ENCODE data around the gene CYP26B1. TPM values are rescaled to one million over a fixed set of nuclear protein-coding genes. Genes with fewer than 3 reads are reported as not detected.

Gene CYP26B1
- total RNA-seq, 1 donor from 2014 or later, result 1.2 TPM

DNA sequence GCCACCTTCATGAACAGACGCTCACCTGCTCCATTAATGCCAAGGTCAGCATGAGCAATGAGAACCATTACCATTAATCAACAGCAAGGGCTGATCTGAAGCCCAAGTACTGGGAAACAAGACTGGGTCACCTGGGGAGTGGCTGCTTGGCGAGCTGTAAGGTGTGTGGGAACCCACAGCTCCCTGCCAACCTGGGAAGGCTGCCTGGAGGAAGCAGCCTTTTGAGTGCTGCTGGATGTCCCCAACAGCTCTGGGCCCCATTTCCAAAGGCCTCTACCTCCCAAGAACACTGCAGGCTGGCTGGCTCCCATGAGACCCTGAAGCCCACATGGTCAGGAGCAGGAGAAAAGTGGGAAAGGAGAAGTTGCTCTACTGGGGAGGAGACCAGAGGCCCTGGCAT is 62.1 kb downstream of the CYP26B1 start:
- Mint-ChIP-seq H3K4me1 (ENCODE audit: unreplicated experiment) (no peaks in the 10 kb centered on the region), H3K9me3 (ENCODE audit: unreplicated experiment) (no peaks in the 10 kb centered on the region), H3K36me3 (ENCODE audit: low read depth, unreplicated experiment) (peaks cover 3% of the 10 kb centered on the region), H3K4me3 (ENCODE audit: unreplicated experiment) (no peak overlapping the region), H3K27ac (ENCODE audit: unreplicated experiment) (no peak overlapping the region), H3K27me3 (ENCODE audit: unreplicated experiment) (peaks cover 10% of the 10 kb centered on the region)
- no peak for DNase-seq (ENCODE audit: low spot score)
- TF ChIP-seq, protein P1, sequence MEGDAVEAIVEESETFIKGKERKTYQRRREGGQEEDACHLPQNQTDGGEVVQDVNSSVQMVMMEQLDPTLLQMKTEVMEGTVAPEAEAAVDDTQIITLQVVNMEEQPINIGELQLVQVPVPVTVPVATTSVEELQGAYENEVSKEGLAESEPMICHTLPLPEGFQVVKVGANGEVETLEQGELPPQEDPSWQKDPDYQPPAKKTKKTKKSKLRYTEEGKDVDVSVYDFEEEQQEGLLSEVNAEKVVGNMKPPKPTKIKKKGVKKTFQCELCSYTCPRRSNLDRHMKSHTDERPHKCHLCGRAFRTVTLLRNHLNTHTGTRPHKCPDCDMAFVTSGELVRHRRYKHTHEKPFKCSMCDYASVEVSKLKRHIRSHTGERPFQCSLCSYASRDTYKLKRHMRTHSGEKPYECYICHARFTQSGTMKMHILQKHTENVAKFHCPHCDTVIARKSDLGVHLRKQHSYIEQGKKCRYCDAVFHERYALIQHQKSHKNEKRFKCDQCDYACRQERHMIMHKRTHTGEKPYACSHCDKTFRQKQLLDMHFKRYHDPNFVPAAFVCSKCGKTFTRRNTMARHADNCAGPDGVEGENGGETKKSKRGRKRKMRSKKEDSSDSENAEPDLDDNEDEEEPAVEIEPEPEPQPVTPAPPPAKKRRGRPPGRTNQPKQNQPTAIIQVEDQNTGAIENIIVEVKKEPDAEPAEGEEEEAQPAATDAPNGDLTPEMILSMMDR (IDR thresholded peaks at IDR 0.05; ENCODE audit: unreplicated experiment), result no peak

GRCh38 chr2:72085036-72085435 is 62.6 kb downstream of the CYP26B1 start:
- no peaks in the 10 kb centered on the region for H3K9me3 Mint-ChIP-seq (ENCODE audit: unreplicated experiment)
- H3K27ac Mint-ChIP-seq (ENCODE audit: unreplicated experiment), result no peak overlapping the region
- DNase-seq (ENCODE audit: low spot score), result no peak
- H3K36me3 Mint-ChIP-seq (ENCODE audit: low read depth, unreplicated experiment), result peaks cover 3% of the 10 kb centered on the region
- H3K4me3 Mint-ChIP-seq (ENCODE audit: unreplicated experiment), result no peak overlapping the region
- TF ChIP-seq, protein P1 (IDR thresholded peaks at IDR 0.05; ENCODE audit: unreplicated experiment), result no peak
- no peaks in the 10 kb centered on the region for H3K4me1 Mint-ChIP-seq (ENCODE audit: unreplicated experiment)
- H3K27me3 Mint-ChIP-seq (ENCODE audit: unreplicated experiment), result peaks cover 10% of the 10 kb centered on the region

- peaks cover 9% of the 10 kb centered on the region for H3K27me3 Mint-ChIP-seq (ENCODE audit: unreplicated experiment)
- TF ChIP-seq, protein P1 (IDR thresholded peaks at IDR 0.05; ENCODE audit: unreplicated experiment), result no peak
- H3K4me1 Mint-ChIP-seq (ENCODE audit: unreplicated experiment), result no peaks in the 10 kb centered on the region
- no peak for DNase-seq (ENCODE audit: low spot score)
- no peak overlapping the region for H3K27ac Mint-ChIP-seq (ENCODE audit: unreplicated experiment)
- H3K9me3 Mint-ChIP-seq (ENCODE audit: unreplicated experiment), result no peaks in the 10 kb centered on the region
- peaks cover 3% of the 10 kb centered on the region for H3K36me3 Mint-ChIP-seq (ENCODE audit: low read depth, unreplicated experiment)
- no peak overlapping the region for H3K4me3 Mint-ChIP-seq (ENCODE audit: unreplicated experiment)
Observed at GRCh38 chr2:72084584-72084976, 63.1 kb downstream of the CYP26B1 start.

DNA sequence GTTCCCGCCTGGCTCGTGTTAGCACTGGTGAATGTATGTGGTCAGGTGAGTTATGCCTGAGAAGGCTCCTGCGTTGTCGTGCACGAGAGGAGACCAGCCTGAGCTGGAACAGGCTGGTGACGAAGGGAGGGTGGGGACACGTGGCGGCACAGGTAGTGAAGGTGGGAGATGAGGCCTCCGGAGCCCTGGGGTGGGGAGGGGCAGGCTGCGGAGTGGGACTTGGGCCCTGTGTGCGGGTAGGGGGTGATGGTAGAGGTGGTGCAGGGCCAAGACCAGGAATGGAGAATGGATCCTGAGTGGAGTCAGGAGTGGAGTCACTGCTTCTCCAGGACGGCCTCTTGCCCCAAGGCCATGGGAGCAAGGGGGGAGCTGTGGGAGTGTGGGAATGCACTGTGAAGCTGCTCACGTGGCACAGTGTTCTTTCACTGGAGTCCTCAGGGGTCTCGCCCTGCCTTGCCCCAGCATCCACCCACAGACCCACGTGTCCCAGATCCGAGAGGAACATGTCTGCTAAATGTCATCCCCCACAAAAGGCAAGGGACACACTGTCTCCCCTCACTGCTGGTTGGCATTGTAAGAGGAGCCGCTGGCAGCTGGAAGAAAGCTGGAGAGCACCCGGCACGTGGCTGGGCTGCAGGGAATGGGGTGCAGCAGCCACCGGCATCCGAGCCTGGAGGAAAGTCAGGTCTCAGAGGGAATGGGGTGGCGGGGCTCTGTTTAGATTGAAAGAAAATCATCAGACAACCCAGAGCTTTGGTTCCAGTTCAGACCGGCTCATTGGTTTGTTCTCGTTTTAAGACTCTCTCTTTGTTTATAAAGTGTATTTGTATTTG is 63.7 kb downstream of the CYP26B1 start:
- H3K27ac Mint-ChIP-seq (ENCODE audit: unreplicated experiment), result no peak overlapping the region
- no peaks in the 10 kb centered on the region for H3K4me1 Mint-ChIP-seq (ENCODE audit: unreplicated experiment)
- peaks cover 9% of the 10 kb centered on the region for H3K27me3 Mint-ChIP-seq (ENCODE audit: unreplicated experiment)
- no peaks in the 10 kb centered on the region for H3K9me3 Mint-ChIP-seq (ENCODE audit: unreplicated experiment)
- no peak for DNase-seq (ENCODE audit: low spot score)
- TF ChIP-seq, protein P1 (IDR thresholded peaks at IDR 0.05; ENCODE audit: unreplicated experiment), result no peak
- peaks cover 3% of the 10 kb centered on the region for H3K36me3 Mint-ChIP-seq (ENCODE audit: low read depth, unreplicated experiment)
- no peak overlapping the region for H3K4me3 Mint-ChIP-seq (ENCODE audit: unreplicated experiment)

DNA sequence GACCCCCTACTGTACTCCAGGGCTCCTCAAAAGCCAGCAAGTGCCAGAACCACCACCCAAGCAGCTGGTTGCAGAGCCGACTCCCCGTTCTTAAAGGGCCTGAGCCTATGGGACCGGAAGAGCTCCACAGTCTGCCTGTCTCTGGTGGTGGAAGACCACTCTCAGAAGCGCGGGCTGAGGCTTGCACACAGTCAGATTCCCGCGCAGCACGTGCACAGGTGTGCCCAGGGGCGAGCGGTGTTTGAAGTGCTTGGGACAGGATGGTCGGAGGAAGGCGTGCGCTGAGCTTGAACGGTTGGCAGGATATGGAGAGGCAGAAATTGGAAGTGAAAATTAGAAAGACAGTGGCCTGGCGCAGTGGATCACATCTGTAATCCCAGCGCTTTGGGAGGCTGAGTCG is 64.8 kb downstream of the CYP26B1 start:
- no peak for DNase-seq (ENCODE audit: low spot score)
- TF ChIP-seq, protein P1 (IDR thresholded peaks at IDR 0.05; ENCODE audit: unreplicated experiment), result no peak
- no peaks in the 10 kb centered on the region for H3K9me3 Mint-ChIP-seq (ENCODE audit: unreplicated experiment)
- H3K4me1 Mint-ChIP-seq (ENCODE audit: unreplicated experiment), result no peaks in the 10 kb centered on the region
- peaks cover 3% of the 10 kb centered on the region for H3K36me3 Mint-ChIP-seq (ENCODE audit: low read depth, unreplicated experiment)
- no peak overlapping the region for H3K4me3 Mint-ChIP-seq (ENCODE audit: unreplicated experiment)
- H3K27ac Mint-ChIP-seq (ENCODE audit: unreplicated experiment), result no peak overlapping the region
- H3K27me3 Mint-ChIP-seq (ENCODE audit: unreplicated experiment), result peaks cover 6% of the 10 kb centered on the region
